ENCODE measurements around the gene TRAIP. TPM values are rescaled to one million over a fixed set of nuclear protein-coding genes. Genes with fewer than 3 reads are reported as not detected.

Gene TRAIP
- total RNA-seq, 4 donors from 2014 or later, result 0.81 to 1.8 (median 1.6) TPM

DNA sequence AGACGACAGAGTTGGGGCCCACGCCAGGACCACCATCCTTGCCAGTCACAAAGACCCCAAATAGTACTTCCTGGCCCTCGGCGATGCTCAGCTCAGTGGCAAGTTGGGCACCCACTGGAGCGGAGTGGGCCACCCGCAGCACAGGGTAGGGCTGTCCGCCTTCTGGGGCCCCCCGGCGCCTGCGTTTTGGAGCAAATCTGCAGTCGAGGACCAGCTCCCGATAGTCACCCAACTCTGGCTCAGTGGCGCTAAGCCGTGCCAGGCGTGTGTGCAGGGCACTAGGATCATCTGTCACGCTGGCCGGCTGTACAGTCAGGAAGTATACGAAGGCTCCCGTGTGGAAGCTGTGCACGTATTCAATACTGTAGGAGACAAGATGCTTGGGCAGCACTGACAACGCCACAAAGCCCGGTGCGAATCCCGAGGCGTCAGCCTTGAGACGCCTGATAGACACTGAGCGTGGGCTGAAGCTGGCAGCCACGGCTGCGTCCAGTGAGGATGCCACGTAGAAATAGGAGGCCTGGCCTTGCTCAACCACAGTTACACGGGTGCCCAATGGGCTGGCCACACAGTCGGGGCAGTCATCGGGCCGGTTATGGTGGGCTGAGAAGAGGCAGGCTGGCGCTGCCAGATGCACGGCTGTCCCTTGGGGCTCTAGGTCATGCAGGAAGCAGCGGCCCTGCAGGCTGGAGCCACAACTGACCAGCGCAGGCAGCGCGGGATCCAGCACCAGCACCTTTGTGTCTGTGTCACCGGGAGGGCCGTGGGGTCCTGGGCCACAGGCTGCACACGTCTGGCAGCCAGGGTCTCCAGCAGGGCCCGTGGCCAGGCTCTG, 46.4 kb upstream of the TRAIP start:
- peak overlapping the region in 1 of 2 donors; percentile 52 for H3K4me3 ChIP-seq
- no peaks in the 10 kb centered on the region for H3K9me3 ChIP-seq
- ATAC-seq, result no peak
- TF ChIP-seq EP300 (IDR thresholded peaks at IDR 0.05), result no peak
- TF ChIP-seq, protein P1, sequence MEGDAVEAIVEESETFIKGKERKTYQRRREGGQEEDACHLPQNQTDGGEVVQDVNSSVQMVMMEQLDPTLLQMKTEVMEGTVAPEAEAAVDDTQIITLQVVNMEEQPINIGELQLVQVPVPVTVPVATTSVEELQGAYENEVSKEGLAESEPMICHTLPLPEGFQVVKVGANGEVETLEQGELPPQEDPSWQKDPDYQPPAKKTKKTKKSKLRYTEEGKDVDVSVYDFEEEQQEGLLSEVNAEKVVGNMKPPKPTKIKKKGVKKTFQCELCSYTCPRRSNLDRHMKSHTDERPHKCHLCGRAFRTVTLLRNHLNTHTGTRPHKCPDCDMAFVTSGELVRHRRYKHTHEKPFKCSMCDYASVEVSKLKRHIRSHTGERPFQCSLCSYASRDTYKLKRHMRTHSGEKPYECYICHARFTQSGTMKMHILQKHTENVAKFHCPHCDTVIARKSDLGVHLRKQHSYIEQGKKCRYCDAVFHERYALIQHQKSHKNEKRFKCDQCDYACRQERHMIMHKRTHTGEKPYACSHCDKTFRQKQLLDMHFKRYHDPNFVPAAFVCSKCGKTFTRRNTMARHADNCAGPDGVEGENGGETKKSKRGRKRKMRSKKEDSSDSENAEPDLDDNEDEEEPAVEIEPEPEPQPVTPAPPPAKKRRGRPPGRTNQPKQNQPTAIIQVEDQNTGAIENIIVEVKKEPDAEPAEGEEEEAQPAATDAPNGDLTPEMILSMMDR (IDR thresholded peaks at IDR 0.05), result no peak
- TF ChIP-seq POLR2AphosphoS5 (IDR thresholded peaks at IDR 0.05), result no peak
- no peak for TF ChIP-seq POLR2A (IDR thresholded peaks at IDR 0.05)
- H3K4me1 ChIP-seq, result peaks cover 0 to 68% (median 11%) of the 10 kb centered on the region in 3 donors
- WGBS, 2 donors (ENCODE audit: low coverage in 1 of 2), result 87% methylated on average over 9 of the region's 44 CpGs; no CpG with 5 or more reads in 1 of the 2 donors
- peaks cover 0 to 5% of the 10 kb centered on the region in 2 donors for H3K36me3 ChIP-seq
- H3K27me3 ChIP-seq, result no peaks in the 10 kb centered on the region
- peak overlapping the region in 2 of 4 donors; percentile 18 to 75 for H3K27ac ChIP-seq

- ATAC-seq, result no peak
- H3K36me3 ChIP-seq, result peaks cover 0 to 16% of the 10 kb centered on the region in 2 donors
- H3K27me3 ChIP-seq, result no peaks in the 10 kb centered on the region
- TF ChIP-seq, protein P1 (IDR thresholded peaks at IDR 0.05), result no peak
- TF ChIP-seq POLR2A (IDR thresholded peaks at IDR 0.05) (no peak), POLR2AphosphoS5 (IDR thresholded peaks at IDR 0.05) (no peak), EP300 (IDR thresholded peaks at IDR 0.05) (no peak)
- no peak overlapping the region for H3K4me3 ChIP-seq
- 0 to 54% methylated on average over 1 to 5 of the region's 11 CpGs for WGBS, 2 donors (ENCODE audit: low coverage in 1 of 2)
- peaks cover 0 to 67% (median 11%) of the 10 kb centered on the region in 3 donors for H3K4me1 ChIP-seq
- no peaks in the 10 kb centered on the region for H3K9me3 ChIP-seq
- peak overlapping the region in 2 of 4 donors; percentile 16 to 25 for H3K27ac ChIP-seq
Observed at GRCh38 chr3:49901366-49902339, 45.3 kb upstream of the TRAIP start.

DNA sequence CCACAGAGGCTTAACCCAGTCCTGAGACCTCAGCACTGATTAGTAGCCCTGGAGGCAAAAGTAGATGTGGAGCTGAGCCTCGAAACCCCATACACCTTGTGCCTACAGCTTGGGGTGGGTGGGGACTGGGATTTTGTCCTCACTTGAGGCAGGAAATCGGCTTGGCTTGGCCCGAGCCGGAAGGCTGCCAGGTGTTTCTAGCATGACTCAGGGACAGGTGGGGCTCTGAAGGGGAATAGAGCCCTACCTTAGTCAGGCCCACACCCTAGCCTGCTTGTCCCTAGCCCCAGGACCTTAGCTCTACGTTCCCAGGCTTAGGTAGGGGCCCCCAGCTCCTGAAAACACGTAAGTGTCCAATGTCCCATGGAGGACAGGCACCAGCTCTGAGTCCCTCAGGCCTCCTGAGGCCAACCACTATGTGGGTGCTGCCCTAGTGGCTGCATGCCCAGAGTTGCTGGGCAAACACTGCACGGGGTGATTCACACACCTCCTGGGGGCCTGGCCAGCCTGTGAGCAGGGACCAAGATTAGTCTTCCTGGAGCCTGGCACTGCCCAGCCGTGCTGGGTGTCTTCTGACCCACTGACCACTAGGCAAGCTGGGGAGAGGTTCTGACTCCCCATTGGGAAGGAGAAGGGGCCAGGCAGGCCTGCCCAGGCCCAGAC, 44.3 kb upstream of the TRAIP start:
- TF ChIP-seq POLR2A (IDR thresholded peaks at IDR 0.05) (no peak), EP300 (IDR thresholded peaks at IDR 0.05) (no peak), POLR2AphosphoS5 (IDR thresholded peaks at IDR 0.05) (no peak)
- TF ChIP-seq, protein P1 (IDR thresholded peaks at IDR 0.05), result no peak
- H3K4me3 ChIP-seq, result no peak overlapping the region
- WGBS, 2 donors (ENCODE audit: low coverage in 1 of 2), result no CpG with 5 or more reads among the region's 8 CpGs
- H3K9me3 ChIP-seq, result no peaks in the 10 kb centered on the region
- peak overlapping the region in 2 of 4 donors; percentile 16 to 25 for H3K27ac ChIP-seq
- ATAC-seq, result no peak
- peaks cover 0 to 27% of the 10 kb centered on the region in 2 donors for H3K36me3 ChIP-seq
- H3K27me3 ChIP-seq, result no peaks in the 10 kb centered on the region
- H3K4me1 ChIP-seq, result peaks cover 0 to 57% (median 8%) of the 10 kb centered on the region in 3 donors

DNA sequence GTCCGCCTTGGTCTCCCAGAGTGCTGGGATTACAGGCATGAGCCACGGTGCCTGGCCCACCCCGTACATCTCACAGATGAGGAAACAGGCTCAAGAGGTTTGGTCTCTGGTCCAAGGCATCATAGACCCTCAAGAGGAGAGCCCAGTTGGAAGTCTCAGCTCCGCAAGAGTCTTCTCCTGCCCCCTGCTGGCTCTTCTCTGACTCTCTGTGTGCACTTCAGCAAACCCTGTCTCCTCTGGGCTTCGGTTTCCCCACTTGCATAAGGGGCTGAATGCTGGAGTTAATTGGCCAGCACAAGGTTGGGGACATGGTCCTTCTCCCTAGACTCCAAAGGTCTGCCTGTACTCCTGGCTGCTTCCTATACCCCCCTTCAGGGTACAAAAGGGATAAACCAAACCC, 43.5 kb upstream of the TRAIP start:
- WGBS, 2 donors (ENCODE audit: low coverage in 1 of 2), result 67 to 83% methylated on average over 1 of the region's 5 CpGs
- H3K4me3 ChIP-seq, result no peak overlapping the region
- TF ChIP-seq POLR2A (IDR thresholded peaks at IDR 0.05) (no peak), EP300 (IDR thresholded peaks at IDR 0.05) (no peak), POLR2AphosphoS5 (IDR thresholded peaks at IDR 0.05) (no peak)
- TF ChIP-seq, protein P1 (IDR thresholded peaks at IDR 0.05), result no peak
- peaks cover 0 to 35% of the 10 kb centered on the region in 2 donors for H3K36me3 ChIP-seq
- H3K9me3 ChIP-seq, result no peaks in the 10 kb centered on the region
- peaks cover 0 to 50% (median 8%) of the 10 kb centered on the region in 3 donors for H3K4me1 ChIP-seq
- no peak for ATAC-seq
- no peaks in the 10 kb centered on the region for H3K27me3 ChIP-seq
- H3K27ac ChIP-seq, result no peak overlapping the region

Measured in gastroesophageal sphincter (tissue), 4 donors.